K562 (cell line): ENCODE measurements around the gene ZSWIM9.

Experiments
- FOXP1 ChIP-seq: sonication (generic); formaldehyde crosslinking; IDR thresholded peaks from 2 replicates; pipeline ENCODE4 v1.8.0; 2022; ENCODE audit warnings: mild to moderate bottlenecking, missing genetic modification reagents
- ZBED1 ChIP-seq: IDR thresholded peaks from 2 replicates; pipeline ENCODE4 v1.6.1; 2014
- TF ChIP-seq, protein P1 (sequence below): sonication (generic); formaldehyde crosslinking; IDR thresholded peaks from 2 replicates; pipeline ENCODE4 v1.5.0; 2020; ENCODE audit warnings: missing genetic modification reagents
- TF ChIP-seq, protein P2 (sequence below): conservative IDR thresholded peaks from 2 replicates; pipeline ENCODE4 v1.6.1; 2011; ENCODE audit warnings: low read depth, mild to moderate bottlenecking, low read length; ENCODE audit not compliant: control insufficient read depth

DNA sequence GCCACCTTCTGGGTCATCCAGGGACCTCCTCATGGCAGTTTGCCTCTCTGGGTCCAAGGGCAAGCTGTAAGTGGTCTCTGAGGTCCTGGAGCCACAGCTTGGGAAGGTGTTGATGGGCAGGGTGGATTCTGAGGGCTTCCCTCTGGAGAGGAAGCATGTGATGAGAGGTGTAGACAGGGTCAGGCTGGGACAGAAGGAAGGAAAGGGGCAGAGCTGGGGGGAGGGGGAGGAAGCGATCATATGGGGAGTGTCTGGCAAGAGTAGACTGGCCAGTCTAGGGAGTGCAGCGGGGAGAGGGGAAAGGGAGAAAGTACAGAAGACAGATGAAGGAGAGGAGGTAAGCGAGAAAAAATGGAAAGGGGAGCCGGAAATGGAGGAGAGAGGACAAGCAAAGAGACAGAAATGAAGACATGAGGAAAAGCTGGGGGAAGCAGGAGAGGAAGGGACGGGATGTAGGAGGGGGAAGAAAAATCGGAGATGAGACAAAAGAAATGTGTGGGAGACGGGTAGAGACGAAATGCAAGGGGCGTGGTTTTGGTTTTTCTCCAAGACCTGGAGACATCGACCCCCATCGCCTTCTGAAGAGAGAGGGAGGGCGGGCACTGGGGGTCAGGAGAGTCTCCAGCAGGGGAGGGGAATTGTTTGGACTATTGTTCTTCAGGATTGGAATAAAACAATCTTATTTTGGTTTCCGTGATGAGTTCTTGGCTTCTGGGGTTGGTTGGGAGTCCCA lies 26.6 kb downstream of the ZSWIM9 start:
- no peak for TF ChIP-seq FOXP1 (CRISPR knock-in tag)
- TF ChIP-seq, protein P1, sequence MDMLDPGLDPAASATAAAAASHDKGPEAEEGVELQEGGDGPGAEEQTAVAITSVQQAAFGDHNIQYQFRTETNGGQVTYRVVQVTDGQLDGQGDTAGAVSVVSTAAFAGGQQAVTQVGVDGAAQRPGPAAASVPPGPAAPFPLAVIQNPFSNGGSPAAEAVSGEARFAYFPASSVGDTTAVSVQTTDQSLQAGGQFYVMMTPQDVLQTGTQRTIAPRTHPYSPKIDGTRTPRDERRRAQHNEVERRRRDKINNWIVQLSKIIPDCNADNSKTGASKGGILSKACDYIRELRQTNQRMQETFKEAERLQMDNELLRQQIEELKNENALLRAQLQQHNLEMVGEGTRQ, result no peak
- TF ChIP-seq ZBED1, result no peak
- TF ChIP-seq, protein P2, sequence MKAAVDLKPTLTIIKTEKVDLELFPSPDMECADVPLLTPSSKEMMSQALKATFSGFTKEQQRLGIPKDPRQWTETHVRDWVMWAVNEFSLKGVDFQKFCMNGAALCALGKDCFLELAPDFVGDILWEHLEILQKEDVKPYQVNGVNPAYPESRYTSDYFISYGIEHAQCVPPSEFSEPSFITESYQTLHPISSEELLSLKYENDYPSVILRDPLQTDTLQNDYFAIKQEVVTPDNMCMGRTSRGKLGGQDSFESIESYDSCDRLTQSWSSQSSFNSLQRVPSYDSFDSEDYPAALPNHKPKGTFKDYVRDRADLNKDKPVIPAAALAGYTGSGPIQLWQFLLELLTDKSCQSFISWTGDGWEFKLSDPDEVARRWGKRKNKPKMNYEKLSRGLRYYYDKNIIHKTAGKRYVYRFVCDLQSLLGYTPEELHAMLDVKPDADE, result no peak
